Measurements from ENCODE around the gene HOXC6. TPM values are rescaled to one million over a fixed set of nuclear protein-coding genes. Genes with fewer than 3 reads are reported as not detected.

The HOXC6 gene
- total RNA-seq, 1 donor, result 0.09 TPM

- no peak for TF ChIP-seq CTCF (IDR thresholded peaks at IDR 0.05; ENCODE audit: insufficient read depth, low read length)
- DNase-seq (ENCODE audit: low read depth), result no peak
- H3K4me3 ChIP-seq (ENCODE audit: low read depth, low read length), result no peak overlapping the region
Measured at GRCh38 chr12:54060975-54061778, 32.9 kb downstream of the HOXC6 start.

GRCh38 chr12:54065677-54066076 is 37.4 kb downstream of the HOXC6 start:
- no peak for TF ChIP-seq CTCF (IDR thresholded peaks at IDR 0.05; ENCODE audit: insufficient read depth, low read length)
- no peak overlapping the region for H3K4me3 ChIP-seq (ENCODE audit: low read depth, low read length)
- no peak for DNase-seq (ENCODE audit: low read depth)

GRCh38 chr12:54066408-54066807 is 38.2 kb downstream of the HOXC6 start:
- DNase-seq (ENCODE audit: low read depth), result no peak
- H3K4me3 ChIP-seq (ENCODE audit: low read depth, low read length), result no peak overlapping the region
- TF ChIP-seq CTCF (IDR thresholded peaks at IDR 0.05; ENCODE audit: insufficient read depth, low read length), result no peak

- H3K4me3 ChIP-seq (ENCODE audit: low read depth, low read length), result no peak overlapping the region
- no peak for DNase-seq (ENCODE audit: low read depth)
- TF ChIP-seq CTCF (IDR thresholded peaks at IDR 0.05; ENCODE audit: insufficient read depth, low read length), result no peak
Measured at GRCh38 chr12:54068418-54069070, 40.3 kb downstream of the HOXC6 start.

GRCh38 chr12:54071942-54072341 is 43.7 kb downstream of the HOXC6 start:
- no peak for DNase-seq (ENCODE audit: low read depth)
- H3K4me3 ChIP-seq (ENCODE audit: low read depth, low read length), result no peak overlapping the region
- no peak for TF ChIP-seq CTCF (IDR thresholded peaks at IDR 0.05; ENCODE audit: insufficient read depth, low read length)

- no peak for DNase-seq (ENCODE audit: low read depth)
- no peak overlapping the region for H3K4me3 ChIP-seq (ENCODE audit: low read depth, low read length)
- no peak for TF ChIP-seq CTCF (IDR thresholded peaks at IDR 0.05; ENCODE audit: insufficient read depth, low read length)
Measured at GRCh38 chr12:54074308-54074707, 46.1 kb downstream of the HOXC6 start.
